ENCODE data around the gene RNPEPL1.

The RNPEPL1 gene

DNA sequence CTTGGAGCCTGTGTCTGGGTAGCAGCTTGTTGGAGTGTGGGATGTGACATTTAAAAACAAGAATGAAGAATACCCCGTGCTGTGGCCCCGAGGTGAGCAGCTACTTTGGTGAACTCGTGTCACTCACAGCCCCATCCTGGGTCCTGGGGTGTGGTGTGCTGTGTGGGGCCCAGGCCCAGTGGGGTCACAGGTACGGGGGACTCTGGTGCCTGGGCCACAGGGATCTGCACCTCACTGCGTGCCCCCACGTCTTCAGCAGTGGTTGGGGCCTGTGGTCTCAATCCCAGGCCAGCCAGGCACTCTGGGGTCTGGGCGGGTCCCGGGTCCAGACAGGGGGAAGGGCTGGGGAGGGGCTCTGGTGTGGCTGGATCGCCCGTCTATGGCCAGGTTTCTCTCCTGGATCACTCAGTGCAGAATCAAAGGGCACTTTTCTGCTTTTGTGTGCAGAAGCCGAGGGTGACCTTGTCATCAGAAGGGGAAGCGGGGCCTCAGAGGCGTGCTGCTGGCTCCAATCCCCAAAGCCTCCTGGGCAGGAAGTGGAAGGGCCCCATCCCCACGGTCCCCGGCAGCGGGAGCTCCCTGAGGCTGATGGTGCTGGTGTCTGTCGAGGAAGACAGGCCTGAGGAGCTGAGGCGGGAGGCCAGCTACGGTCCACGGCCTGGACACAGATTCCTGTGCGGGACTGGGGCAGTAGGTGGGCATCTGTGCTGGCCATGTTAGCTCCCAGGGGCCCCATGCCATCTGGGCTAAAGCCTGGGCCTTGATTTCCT is 58.4 kb downstream of the RNPEPL1 start:
- DNase-seq (ENCODE audit: low spot score), result peak; percentile 40

DNA sequence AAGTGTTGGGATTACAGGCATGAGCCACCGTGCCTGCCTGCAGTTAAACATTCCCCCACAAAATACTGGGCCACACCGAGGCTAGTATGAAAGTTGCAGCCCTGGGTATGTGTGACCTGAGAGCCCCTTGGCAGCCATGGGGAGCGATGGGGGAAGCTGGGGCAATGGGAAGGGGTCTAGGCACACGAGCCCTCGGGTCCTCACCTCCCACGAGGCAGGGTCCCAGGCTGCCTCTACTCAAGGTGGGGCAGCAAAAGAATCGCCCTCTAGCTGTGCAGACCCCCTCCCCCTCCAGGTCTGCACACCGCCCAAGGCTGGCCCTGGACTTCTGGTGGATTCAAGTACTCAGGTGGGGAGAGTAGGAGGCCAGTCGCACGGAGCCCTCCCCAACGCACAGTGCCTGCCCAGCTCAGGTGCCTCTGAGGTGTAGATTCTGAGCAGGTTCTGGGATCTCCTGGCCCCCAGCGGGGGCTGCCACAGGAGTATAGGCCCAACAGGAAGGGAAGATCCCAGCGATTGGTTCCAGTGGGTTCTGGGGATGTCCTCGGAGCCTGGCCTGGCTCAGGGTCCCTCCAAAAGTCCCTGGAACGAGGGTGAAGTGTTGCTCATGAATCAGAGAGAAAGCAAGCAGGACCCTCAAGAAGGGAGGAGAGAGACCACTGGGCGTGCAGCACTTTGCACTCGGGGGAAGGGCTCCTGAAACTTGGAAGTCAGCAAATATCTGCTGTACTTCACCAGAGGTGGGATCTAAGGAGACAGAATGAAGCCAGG is 59.6 kb downstream of the RNPEPL1 start:
- no peak for DNase-seq (ENCODE audit: low spot score)

DNA sequence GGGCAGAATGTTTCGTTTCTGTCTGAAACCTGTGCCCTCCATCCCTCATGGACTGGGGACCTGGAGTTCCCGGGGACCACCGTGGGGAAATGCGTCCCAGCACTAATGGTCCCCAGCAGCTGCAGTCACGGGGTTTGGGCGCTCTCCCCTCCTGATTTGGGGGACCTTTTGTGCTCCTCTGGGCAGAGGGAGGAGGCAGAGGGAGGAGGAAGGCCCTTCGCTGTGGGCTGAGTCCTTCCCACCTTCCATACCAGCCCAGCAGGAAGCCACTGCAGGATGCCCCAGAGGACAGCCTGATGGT is 60.2 kb downstream of the RNPEPL1 start:
- DNase-seq (ENCODE audit: low spot score), result no peak

DNA sequence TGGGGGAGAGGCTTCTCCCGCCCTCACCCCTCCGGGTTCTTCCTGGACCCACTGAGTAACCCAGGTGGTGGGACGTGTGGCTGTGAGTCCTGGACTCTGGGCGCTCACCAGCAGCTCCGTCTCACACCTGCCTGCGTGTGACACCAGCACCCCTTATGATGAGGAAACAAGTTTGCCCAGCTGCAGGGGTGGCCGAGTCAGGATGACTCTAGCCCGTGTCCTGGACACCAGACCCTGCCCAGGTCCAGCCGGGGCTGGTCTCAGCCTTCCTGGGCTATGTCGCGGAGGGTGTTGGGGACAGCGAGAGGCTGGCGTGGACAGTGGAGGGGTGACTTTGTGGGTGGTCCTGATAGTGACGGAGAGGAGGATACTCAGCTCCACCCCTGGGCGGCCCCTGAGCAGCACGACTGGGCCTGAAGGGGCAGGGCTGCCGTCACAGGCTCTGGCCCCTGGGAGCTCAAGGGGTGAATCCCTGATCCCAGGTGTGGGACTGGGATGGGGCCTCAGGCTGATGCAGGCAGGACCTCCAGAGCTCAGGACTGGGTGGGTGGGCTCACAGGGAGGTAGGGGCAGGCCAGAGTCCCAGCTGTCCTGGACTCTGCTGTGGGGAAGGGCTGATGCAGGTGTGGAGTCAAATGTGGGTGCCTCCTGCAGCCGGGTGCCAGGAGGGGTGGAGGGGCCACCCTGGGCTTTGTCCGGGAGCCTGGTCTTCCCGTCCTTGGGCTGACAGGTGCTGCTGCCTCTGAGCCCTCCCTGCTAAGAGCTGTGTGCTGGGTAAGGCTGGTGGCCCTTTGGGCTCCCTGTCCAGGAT is 60.7 kb downstream of the RNPEPL1 start:
- no peak for DNase-seq (ENCODE audit: low spot score)

DNA sequence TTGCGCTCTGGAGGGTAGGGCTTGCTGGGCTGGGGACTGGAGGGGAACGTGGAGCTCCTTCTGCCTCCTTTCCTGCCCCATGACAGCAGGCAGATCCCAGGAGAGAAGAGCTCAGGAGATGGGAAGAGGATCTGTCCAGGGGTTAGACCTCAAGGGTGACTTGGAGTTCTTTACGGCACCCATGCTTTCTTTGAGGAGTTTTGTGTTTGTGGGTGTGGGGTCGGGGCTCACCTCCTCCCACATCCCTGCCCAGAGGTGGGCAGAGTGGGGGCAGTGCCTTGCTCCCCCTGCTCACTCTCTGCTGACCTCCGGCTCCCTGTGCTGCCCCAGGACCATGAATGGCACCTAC is 61.3 kb downstream of the RNPEPL1 start:
- no peak for DNase-seq (ENCODE audit: low spot score)

DNA sequence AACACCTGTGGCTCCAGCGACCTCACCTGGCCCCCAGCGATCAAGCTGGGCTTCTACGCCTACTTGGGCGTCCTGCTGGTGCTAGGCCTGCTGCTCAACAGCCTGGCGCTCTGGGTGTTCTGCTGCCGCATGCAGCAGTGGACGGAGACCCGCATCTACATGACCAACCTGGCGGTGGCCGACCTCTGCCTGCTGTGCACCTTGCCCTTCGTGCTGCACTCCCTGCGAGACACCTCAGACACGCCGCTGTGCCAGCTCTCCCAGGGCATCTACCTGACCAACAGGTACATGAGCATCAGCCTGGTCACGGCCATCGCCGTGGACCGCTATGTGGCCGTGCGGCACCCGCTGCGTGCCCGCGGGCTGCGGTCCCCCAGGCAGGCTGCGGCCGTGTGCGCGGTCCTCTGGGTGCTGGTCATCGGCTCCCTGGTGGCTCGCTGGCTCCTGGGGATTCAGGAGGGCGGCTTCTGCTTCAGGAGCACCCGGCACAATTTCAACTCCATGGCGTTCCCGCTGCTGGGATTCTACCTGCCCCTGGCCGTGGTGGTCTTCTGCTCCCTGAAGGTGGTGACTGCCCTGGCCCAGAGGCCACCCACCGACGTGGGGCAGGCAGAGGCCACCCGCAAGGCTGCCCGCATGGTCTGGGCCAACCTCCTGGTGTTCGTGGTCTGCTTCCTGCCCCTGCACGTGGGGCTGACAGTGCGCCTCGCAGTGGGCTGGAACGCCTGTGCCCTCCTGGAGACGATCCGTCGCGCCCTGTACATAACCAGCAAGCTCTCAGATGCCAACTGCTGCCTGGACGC is 61.9 kb downstream of the RNPEPL1 start:
- DNase-seq (ENCODE audit: low spot score), result no peak
